Measurements from ENCODE around the gene CNN3.
A peak's percentile ranks its signal among the peaks of the same experiment; 100 is the strongest.

The CNN3 gene

DNA sequence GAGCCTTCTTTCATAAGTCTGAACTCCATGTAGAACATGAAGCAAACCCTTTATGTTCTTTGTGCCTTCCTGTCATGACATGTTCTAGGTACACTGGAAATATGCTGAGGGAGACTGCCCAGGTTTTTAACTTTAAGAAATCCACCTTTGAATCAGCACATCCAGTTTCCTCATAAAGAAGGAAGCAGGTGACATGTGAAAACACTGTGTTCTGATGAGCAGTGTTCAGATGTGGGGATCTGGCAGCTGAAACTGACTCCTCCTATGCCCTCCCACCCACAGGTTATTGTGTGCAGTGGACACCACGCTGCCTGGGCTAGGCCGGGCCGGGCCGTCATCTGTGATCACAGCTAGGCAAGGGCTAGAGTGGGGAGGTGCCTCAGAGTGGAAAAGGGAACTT, 51.1 kb downstream of the CNN3 start:
- Histone ChIP-seq H3K9me3 (ENCODE audit: insufficient read depth, low read depth, low read length) (no peaks in the 10 kb centered on the region), H3K4me3 (ENCODE audit: low read length) (no peak overlapping the region), H3K9ac (ENCODE audit: low read depth, low read length) (no peak overlapping the region), H3K27ac (ENCODE audit: low read length) (no peak overlapping the region), H3K27me3 (ENCODE audit: insufficient read depth, low read length) (no peaks in the 10 kb centered on the region), H3K4me1 (ENCODE audit: insufficient read depth, low read length) (no peaks in the 10 kb centered on the region), H3K36me3 (ENCODE audit: insufficient read depth, low read depth, low read length) (no peaks in the 10 kb centered on the region)

DNA sequence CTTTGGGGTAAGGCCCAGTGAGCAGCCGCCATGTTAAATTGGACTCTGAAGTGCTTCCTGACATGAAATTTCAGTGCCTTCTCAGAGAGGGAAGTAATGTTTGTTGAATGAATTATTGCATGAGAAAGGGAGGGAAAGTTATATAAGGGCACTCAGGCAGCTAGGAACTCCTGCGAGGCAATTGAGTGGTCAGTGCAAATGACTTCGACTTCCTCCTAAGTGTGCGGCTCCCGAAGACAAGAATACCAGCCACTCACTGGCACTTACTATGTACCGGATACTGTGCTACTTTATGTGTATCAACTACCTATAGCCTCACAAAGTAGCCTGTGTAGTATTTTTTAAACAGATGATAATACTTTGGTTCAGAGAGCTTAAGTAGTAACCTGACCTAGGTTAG, 52.5 kb downstream of the CNN3 start:
- Histone ChIP-seq H3K4me3 (ENCODE audit: low read length) (no peak overlapping the region), H3K4me1 (ENCODE audit: insufficient read depth, low read length) (0 out of 2 replicates have a peak, but pooled peaks cover under 1% of the 10 kb centered on the region), H3K27ac (ENCODE audit: low read length) (no peak overlapping the region), H3K36me3 (ENCODE audit: insufficient read depth, low read depth, low read length) (no peaks in the 10 kb centered on the region), H3K9me3 (ENCODE audit: insufficient read depth, low read depth, low read length) (no peaks in the 10 kb centered on the region), H3K27me3 (ENCODE audit: insufficient read depth, low read length) (no peaks in the 10 kb centered on the region), H3K9ac (ENCODE audit: low read depth, low read length) (no peak overlapping the region)

GRCh38 chr1:94873520-94874351, 53.2 kb downstream of the CNN3 start:
- H3K9ac ChIP-seq (ENCODE audit: low read depth, low read length) = no peak overlapping the region
- H3K9me3 ChIP-seq (ENCODE audit: insufficient read depth, low read depth, low read length) = no peaks in the 10 kb centered on the region
- no peak overlapping the region for H3K4me3 ChIP-seq (ENCODE audit: low read length)
- no peak overlapping the region for H3K27ac ChIP-seq (ENCODE audit: low read length)
- H3K36me3 ChIP-seq (ENCODE audit: insufficient read depth, low read depth, low read length) = no peaks in the 10 kb centered on the region
- H3K27me3 ChIP-seq (ENCODE audit: insufficient read depth, low read length) = no peaks in the 10 kb centered on the region
- 0 out of 2 replicates have a peak, but pooled peaks cover 5% of the 10 kb centered on the region for H3K4me1 ChIP-seq (ENCODE audit: insufficient read depth, low read length)

- H3K4me3 ChIP-seq (ENCODE audit: low read length) = no peak overlapping the region
- H3K4me1 ChIP-seq (ENCODE audit: insufficient read depth, low read length) = 0 out of 2 replicates have a peak, but pooled peaks cover 5% of the 10 kb centered on the region
- no peaks in the 10 kb centered on the region for H3K27me3 ChIP-seq (ENCODE audit: insufficient read depth, low read length)
- no peaks in the 10 kb centered on the region for H3K9me3 ChIP-seq (ENCODE audit: insufficient read depth, low read depth, low read length)
- no peaks in the 10 kb centered on the region for H3K36me3 ChIP-seq (ENCODE audit: insufficient read depth, low read depth, low read length)
- no peak overlapping the region for H3K27ac ChIP-seq (ENCODE audit: low read length)
- H3K9ac ChIP-seq (ENCODE audit: low read depth, low read length) = no peak overlapping the region
Observed at GRCh38 chr1:94872771-94873495, 54.0 kb downstream of the CNN3 start.

DNA sequence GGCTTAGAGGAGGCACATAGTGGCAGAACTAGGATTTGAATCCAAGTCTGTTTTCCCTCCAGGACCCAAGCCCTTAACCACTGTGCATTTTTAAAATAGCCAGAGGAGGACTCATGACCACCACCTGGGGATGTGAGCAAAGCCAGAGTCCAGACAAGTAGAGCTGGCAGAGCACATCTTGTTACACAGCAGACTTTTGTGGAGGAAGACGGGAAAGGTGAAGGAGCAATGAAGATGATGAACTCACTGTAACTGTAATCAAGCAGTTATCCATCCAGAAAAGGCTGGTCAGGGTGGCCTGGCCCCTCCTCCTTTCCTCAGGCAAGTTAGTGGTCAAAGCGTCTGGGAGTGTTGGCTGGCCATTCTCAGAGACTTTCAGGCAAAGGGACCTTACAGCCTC, 55.9 kb downstream of the CNN3 start:
- peaks cover 17% of the 10 kb centered on the region for H3K4me1 ChIP-seq (ENCODE audit: insufficient read depth, low read length)
- no peak overlapping the region for H3K9ac ChIP-seq (ENCODE audit: low read depth, low read length)
- no peaks in the 10 kb centered on the region for H3K9me3 ChIP-seq (ENCODE audit: insufficient read depth, low read depth, low read length)
- no peaks in the 10 kb centered on the region for H3K36me3 ChIP-seq (ENCODE audit: insufficient read depth, low read depth, low read length)
- H3K27me3 ChIP-seq (ENCODE audit: insufficient read depth, low read length) = no peaks in the 10 kb centered on the region
- no peak overlapping the region for H3K4me3 ChIP-seq (ENCODE audit: low read length)
- H3K27ac ChIP-seq (ENCODE audit: low read length) = no peak overlapping the region

GRCh38 chr1:94866164-94866807, 60.6 kb downstream of the CNN3 start:
- no peak overlapping the region for H3K4me3 ChIP-seq (ENCODE audit: low read length)
- H3K9ac ChIP-seq (ENCODE audit: low read depth, low read length) = peak overlapping the region; percentile 67; the same call in 1 of the 2 replicates
- no peaks in the 10 kb centered on the region for H3K36me3 ChIP-seq (ENCODE audit: insufficient read depth, low read depth, low read length)
- H3K27ac ChIP-seq (ENCODE audit: low read length) = peak overlapping the region; percentile 52
- peaks cover 56% of the 10 kb centered on the region for H3K4me1 ChIP-seq (ENCODE audit: insufficient read depth, low read length)
- H3K27me3 ChIP-seq (ENCODE audit: insufficient read depth, low read length) = no peaks in the 10 kb centered on the region
- no peaks in the 10 kb centered on the region for H3K9me3 ChIP-seq (ENCODE audit: insufficient read depth, low read depth, low read length)

DNA sequence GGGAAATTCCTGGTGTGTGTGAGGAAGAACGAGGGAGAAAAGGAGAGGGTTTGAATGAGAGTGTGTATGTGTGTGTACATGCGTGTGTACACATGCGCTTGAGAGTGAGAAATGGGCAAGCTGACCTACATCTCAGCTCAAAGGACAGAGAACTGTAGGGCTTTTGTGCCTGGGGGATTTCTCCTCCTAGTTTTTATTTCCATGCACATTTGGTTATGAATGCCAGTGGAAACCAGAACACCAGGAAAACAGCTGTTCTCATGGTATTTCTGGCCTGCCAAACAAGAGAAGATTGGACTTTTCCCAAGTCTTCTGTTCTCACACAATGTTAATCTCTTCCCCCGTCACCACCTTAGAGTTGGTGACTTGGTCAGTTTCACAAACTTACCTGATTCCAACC, 61.5 kb downstream of the CNN3 start:
- peak overlapping the region; percentile 67; the same call in 1 of the 2 replicates for H3K9ac ChIP-seq (ENCODE audit: low read depth, low read length)

GRCh38 chr1:94864821-94865220, 62.1 kb downstream of the CNN3 start:
- Histone ChIP-seq H3K4me3 (ENCODE audit: low read length) (peak overlapping the region; percentile 23), H3K9me3 (ENCODE audit: insufficient read depth, low read depth, low read length) (no peaks in the 10 kb centered on the region), H3K9ac (ENCODE audit: low read depth, low read length) (peak overlapping the region; percentile 67; the same call in 1 of the 2 replicates), H3K27me3 (ENCODE audit: insufficient read depth, low read length) (no peaks in the 10 kb centered on the region), H3K4me1 (ENCODE audit: insufficient read depth, low read length) (peaks cover 56% of the 10 kb centered on the region), H3K27ac (ENCODE audit: low read length) (peak overlapping the region; percentile 21), H3K36me3 (ENCODE audit: insufficient read depth, low read depth, low read length) (no peaks in the 10 kb centered on the region)

More for the DNA sequence above, 61.5 kb downstream of the CNN3 start:
- Histone ChIP-seq H3K36me3 (ENCODE audit: insufficient read depth, low read depth, low read length) (no peaks in the 10 kb centered on the region), H3K27ac (ENCODE audit: low read length) (peak overlapping the region; percentile 21), H3K27me3 (ENCODE audit: insufficient read depth, low read length) (no peaks in the 10 kb centered on the region), H3K9me3 (ENCODE audit: insufficient read depth, low read depth, low read length) (no peaks in the 10 kb centered on the region), H3K4me1 (ENCODE audit: insufficient read depth, low read length) (peaks cover 56% of the 10 kb centered on the region), H3K4me3 (ENCODE audit: low read length) (peak overlapping the region; percentile 23; the same call in 1 of the 2 replicates)

DNA sequence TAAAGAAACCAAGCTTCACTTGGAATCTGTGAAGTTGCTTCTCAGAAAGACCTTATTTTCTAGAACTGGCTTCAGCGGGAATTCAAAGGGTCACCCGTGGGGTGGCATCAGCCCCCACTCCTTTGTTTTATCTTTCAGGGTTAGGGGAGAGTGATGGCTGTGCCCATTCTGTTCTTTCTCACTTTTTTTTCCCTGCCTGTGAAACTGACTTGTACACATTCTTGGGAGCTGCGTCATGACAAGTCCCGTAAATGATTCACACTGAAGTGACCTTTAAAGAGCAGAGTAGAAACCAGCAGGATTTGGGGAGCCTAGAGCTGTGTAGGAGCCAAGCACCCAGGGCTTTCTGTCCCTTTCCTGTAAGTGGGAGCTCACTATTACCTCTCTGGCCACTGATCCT, 63.0 kb downstream of the CNN3 start:
- H3K36me3 ChIP-seq (ENCODE audit: insufficient read depth, low read depth, low read length) = no peaks in the 10 kb centered on the region
- no peaks in the 10 kb centered on the region for H3K27me3 ChIP-seq (ENCODE audit: insufficient read depth, low read length)
- peaks cover 51% of the 10 kb centered on the region for H3K4me1 ChIP-seq (ENCODE audit: insufficient read depth, low read length)
- H3K4me3 ChIP-seq (ENCODE audit: low read length) = peak overlapping the region; percentile 8; the same call in 1 of the 2 replicates
- no peaks in the 10 kb centered on the region for H3K9me3 ChIP-seq (ENCODE audit: insufficient read depth, low read depth, low read length)
- peak overlapping the region; percentile 33; the same call in 1 of the 2 replicates for H3K9ac ChIP-seq (ENCODE audit: low read depth, low read length)
- no peak overlapping the region for H3K27ac ChIP-seq (ENCODE audit: low read length)

DNA sequence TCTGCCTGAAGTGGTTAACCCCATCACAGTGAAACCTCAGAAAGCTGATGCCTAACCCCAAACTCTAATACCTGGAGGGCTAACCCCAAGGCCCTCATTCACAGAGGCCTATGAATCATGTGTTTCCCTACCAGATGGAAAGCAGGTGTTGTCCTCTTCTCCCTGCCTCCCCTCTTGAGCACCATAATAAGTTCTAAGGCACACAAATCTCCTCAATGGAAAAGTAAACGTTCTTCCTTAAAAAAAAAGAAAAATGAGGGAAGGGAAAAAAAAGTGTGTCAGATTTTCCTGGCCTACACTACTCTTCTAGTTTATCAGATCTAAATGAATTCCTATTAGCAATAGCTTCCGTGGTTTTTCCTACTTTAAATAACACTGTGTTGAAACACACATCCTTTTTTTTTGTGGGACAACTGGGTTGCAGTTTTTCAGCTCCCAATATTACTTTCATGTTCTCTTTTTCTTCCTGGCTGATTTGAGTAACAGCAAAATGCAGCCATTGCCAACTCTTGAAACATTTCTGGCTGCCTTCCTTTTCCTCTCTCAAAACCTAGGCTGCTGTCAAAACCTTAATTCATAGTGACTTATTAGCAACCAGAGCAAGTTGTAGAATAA, 63.5 kb downstream of the CNN3 start:
- H3K4me3 ChIP-seq (ENCODE audit: low read length) = no peak overlapping the region; the same call in 1 of the 2 replicates
- H3K27ac ChIP-seq (ENCODE audit: low read length) = no peak overlapping the region
- H3K9me3 ChIP-seq (ENCODE audit: insufficient read depth, low read depth, low read length) = no peaks in the 10 kb centered on the region
- H3K9ac ChIP-seq (ENCODE audit: low read depth, low read length) = no peak overlapping the region; the same call in 1 of the 2 replicates
- H3K27me3 ChIP-seq (ENCODE audit: insufficient read depth, low read length) = no peaks in the 10 kb centered on the region
- peaks cover 51% of the 10 kb centered on the region for H3K4me1 ChIP-seq (ENCODE audit: insufficient read depth, low read length)
- H3K36me3 ChIP-seq (ENCODE audit: insufficient read depth, low read depth, low read length) = no peaks in the 10 kb centered on the region

DNA sequence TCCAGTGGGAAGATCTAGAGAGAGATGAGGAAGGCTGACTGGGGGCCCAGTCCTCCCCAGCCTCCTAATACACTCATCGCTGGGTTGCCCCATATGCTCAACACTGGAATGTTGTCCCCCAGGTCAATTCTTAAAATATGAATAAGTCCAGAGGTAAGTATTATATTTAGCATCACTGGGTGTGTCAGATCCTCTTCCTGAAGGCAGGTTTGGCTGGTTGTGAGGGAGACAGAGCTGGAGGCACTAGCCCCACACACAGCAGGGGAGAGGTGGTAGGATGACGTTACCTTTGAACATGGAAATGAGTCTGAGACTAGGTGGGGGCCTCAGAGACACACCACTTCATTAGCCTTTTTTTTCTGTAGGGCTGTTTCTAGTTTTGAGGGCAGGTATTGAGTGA, 64.2 kb downstream of the CNN3 start:
- no peak overlapping the region for H3K9ac ChIP-seq (ENCODE audit: low read depth, low read length)
- H3K9me3 ChIP-seq (ENCODE audit: insufficient read depth, low read depth, low read length) = no peaks in the 10 kb centered on the region
- no peak overlapping the region for H3K27ac ChIP-seq (ENCODE audit: low read length)
- no peaks in the 10 kb centered on the region for H3K36me3 ChIP-seq (ENCODE audit: insufficient read depth, low read depth, low read length)
- no peaks in the 10 kb centered on the region for H3K27me3 ChIP-seq (ENCODE audit: insufficient read depth, low read length)
- no peak overlapping the region for H3K4me3 ChIP-seq (ENCODE audit: low read length)
- peaks cover 51% of the 10 kb centered on the region for H3K4me1 ChIP-seq (ENCODE audit: insufficient read depth, low read length)
